ENCODE measurements around the gene OLFML2B.

Gene OLFML2B

GRCh38 chr1:161997152-161997551, 26.5 kb downstream of the OLFML2B start:
- TF ChIP-seq, protein P1, sequence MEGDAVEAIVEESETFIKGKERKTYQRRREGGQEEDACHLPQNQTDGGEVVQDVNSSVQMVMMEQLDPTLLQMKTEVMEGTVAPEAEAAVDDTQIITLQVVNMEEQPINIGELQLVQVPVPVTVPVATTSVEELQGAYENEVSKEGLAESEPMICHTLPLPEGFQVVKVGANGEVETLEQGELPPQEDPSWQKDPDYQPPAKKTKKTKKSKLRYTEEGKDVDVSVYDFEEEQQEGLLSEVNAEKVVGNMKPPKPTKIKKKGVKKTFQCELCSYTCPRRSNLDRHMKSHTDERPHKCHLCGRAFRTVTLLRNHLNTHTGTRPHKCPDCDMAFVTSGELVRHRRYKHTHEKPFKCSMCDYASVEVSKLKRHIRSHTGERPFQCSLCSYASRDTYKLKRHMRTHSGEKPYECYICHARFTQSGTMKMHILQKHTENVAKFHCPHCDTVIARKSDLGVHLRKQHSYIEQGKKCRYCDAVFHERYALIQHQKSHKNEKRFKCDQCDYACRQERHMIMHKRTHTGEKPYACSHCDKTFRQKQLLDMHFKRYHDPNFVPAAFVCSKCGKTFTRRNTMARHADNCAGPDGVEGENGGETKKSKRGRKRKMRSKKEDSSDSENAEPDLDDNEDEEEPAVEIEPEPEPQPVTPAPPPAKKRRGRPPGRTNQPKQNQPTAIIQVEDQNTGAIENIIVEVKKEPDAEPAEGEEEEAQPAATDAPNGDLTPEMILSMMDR (IDR thresholded peaks at IDR 0.05; ENCODE audit: low read depth, low read length, missing control alignments), result no peak
- in situ Hi-C loops (cut with HindIII; ENCODE audit: low sequenced_read_pairs), result no loop called here

DNA sequence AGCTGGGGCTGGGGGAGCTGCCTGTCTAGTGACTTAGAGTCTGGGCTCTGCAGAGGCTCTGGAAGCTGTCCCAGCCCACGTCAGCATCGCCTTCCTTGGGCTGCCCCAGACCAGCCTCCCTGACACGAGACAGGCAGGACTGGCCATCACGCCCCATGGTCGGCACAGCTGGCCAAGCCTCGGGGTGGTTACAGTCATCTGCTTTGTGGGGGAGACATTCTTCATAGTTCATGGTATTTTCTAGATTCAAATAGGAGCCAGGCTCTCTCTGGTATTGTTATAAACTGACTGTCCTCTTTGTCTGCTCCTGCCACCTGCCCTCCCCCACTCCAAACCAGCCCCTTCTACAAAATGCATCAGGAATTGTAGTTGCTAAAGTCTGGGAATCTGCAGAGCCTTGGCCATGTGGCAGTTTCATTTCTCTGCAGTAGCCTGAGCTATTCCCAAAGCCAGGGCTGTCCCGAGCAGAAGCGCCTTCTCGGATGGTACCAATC, 29.4 kb downstream of the OLFML2B start:
- TF ChIP-seq, protein P1 (IDR thresholded peaks at IDR 0.05; ENCODE audit: low read depth, low read length, missing control alignments), result no peak
- peak; percentile 61 for DNase-seq (ENCODE audit: low read depth)
- H3K4me3 ChIP-seq (ENCODE audit: low read depth, low read length), result no peak overlapping the region
- in situ Hi-C loops (cut with HindIII; ENCODE audit: low sequenced_read_pairs), result no loop called here

More at GRCh38 chr1:161997152-161997551, 26.5 kb downstream of the OLFML2B start:
- no peak for DNase-seq (ENCODE audit: low read depth)
- H3K4me3 ChIP-seq (ENCODE audit: low read depth, low read length), result no peak overlapping the region

DNA sequence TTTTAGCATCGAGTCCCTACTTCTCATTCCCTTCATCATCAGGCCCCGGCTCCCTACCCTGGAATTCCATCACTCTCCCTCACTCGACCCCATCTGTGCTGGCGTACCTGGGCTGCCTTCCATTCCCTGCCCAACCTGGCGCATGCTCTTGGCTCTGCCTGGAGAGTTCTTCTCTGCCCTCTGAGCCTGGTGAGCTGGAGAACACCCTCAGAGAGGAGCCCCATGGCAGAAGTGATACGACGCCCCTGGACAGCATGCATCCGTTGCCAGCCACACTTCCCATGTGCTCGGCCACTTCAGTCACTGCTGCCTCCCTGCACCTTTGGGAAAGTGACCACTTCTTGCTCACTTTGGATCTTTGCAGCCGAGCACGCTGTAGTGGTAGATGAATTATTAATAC, 30.1 kb downstream of the OLFML2B start:
- in situ Hi-C loops (cut with HindIII; ENCODE audit: low sequenced_read_pairs), result no loop called here
- no peak for DNase-seq (ENCODE audit: low read depth)
- TF ChIP-seq, protein P1 (IDR thresholded peaks at IDR 0.05; ENCODE audit: low read depth, low read length, missing control alignments), result no peak
- H3K4me3 ChIP-seq (ENCODE audit: low read depth, low read length), result no peak overlapping the region

DNA sequence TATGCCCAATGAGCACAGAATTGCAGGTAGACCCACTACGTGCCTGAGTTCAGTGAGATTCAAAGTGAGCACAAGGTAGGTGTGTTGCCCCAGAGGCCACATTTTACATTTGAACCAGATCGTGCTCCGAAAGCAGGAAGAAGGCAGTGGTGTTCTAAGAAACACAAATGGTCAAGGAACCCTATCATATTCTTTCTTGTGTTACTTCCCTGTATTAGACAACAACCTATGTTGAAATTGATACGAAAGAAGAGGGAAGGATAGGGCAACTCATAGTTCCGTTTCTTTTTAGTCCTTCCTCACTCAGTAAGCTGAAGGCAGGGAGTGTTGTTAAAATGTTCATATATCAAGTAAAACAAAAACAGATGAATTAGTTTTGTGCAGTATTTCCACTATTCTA, 33.9 kb downstream of the OLFML2B start:
- DNase-seq (ENCODE audit: low read depth), result no peak
- no peak overlapping the region for H3K4me3 ChIP-seq (ENCODE audit: low read depth, low read length)
- in situ Hi-C loops (cut with HindIII; ENCODE audit: low sequenced_read_pairs), result no loop called here
- TF ChIP-seq, protein P1 (IDR thresholded peaks at IDR 0.05; ENCODE audit: low read depth, low read length, missing control alignments), result no peak

GRCh38 chr1:161989108-161989507, 34.6 kb downstream of the OLFML2B start:
- no peak for DNase-seq (ENCODE audit: low read depth)
- H3K4me3 ChIP-seq (ENCODE audit: low read depth, low read length), result no peak overlapping the region
- in situ Hi-C loops (cut with HindIII; ENCODE audit: low sequenced_read_pairs), result no loop called here

GRCh38 chr1:161988413-161988812, 35.3 kb downstream of the OLFML2B start:
- H3K4me3 ChIP-seq (ENCODE audit: low read depth, low read length), result no peak overlapping the region
- DNase-seq (ENCODE audit: low read depth), result no peak
- in situ Hi-C loops (cut with HindIII; ENCODE audit: low sequenced_read_pairs), result no loop called here
- TF ChIP-seq, protein P1 (IDR thresholded peaks at IDR 0.05; ENCODE audit: low read depth, low read length, missing control alignments), result no peak

More at GRCh38 chr1:161989108-161989507, 34.6 kb downstream of the OLFML2B start:
- TF ChIP-seq, protein P1 (IDR thresholded peaks at IDR 0.05; ENCODE audit: low read depth, low read length, missing control alignments), result no peak

Measured in astrocyte of the cerebellum (primary cell).